GM18868 (cell line): Measurements from ENCODE around the gene MARF1.
"Not testable (repeated sequence)": the region's sequence is repeated elsewhere in the genome, so short reads cannot be mapped to it uniquely, and the experiment has no call there.

Experiments
- ATAC-seq: cut with Tn5 transposase; IDR thresholded peaks from one replicate; pipeline ENCODE4 v1.9.1; 2021; ENCODE audit warnings: mild to moderate bottlenecking, moderate library complexity; ENCODE audit not compliant: unreplicated experiment

The MARF1 gene, protein sequence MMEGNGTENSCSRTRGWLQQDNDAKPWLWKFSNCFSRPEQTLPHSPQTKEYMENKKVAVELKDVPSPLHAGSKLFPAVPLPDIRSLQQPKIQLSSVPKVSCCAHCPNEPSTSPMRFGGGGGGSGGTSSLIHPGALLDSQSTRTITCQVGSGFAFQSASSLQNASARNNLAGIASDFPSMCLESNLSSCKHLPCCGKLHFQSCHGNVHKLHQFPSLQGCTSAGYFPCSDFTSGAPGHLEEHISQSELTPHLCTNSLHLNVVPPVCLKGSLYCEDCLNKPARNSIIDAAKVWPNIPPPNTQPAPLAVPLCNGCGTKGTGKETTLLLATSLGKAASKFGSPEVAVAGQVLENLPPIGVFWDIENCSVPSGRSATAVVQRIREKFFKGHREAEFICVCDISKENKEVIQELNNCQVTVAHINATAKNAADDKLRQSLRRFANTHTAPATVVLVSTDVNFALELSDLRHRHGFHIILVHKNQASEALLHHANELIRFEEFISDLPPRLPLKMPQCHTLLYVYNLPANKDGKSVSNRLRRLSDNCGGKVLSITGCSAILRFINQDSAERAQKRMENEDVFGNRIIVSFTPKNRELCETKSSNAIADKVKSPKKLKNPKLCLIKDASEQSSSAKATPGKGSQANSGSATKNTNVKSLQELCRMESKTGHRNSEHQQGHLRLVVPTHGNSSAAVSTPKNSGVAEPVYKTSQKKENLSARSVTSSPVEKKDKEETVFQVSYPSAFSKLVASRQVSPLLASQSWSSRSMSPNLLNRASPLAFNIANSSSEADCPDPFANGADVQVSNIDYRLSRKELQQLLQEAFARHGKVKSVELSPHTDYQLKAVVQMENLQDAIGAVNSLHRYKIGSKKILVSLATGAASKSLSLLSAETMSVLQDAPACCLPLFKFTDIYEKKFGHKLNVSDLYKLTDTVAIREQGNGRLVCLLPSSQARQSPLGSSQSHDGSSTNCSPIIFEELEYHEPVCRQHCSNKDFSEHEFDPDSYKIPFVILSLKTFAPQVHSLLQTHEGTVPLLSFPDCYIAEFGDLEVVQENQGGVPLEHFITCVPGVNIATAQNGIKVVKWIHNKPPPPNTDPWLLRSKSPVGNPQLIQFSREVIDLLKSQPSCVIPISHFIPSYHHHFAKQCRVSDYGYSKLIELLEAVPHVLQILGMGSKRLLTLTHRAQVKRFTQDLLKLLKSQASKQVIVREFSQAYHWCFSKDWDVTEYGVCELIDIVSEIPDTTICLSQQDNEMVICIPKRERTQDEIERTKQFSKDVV (N-terminal part only)

DNA sequence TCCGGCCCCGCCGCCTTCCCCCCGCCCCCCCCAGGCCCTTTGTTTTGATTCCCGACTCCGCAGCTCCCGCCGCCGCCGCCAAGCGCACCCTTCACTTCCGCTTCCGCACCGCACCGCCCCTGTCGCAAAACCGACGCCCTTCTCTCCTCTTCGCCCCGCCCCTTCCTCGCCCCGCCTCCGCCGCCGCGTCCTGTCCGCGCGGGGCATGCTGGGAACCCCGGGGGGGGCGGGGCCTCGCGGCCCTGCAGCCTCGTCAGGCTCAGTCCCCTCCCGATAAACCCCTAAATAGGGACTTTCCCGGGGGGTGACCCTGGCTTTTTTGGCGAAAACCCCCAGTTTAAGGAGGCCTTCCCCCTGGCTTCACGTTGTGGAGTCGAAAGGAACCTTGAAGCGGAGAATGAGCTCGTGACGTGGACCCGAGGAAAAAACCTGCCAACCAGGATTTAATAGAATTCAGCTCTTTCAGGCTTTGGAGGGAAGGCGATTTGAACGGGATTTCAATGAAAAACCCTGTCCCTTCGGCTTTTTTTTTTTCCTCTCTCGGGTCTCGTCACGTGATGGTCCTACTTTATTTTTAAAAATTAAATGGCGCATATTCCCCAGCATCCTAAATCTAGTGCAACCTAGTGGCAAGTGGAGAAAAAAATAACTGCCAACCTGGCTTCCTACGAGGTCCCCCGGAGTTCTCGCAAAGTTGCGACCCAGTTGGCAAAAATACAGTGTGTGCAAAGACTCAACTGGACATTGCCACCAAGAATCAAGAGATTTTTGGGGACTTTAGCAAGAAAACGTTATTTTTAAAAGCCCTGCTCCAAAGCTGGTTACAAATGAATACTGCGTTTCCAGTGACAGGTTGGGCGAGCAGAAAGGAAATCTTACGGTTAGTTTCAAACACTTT, at the start of gene MARF1:
TSS of gene MARF1 (minus strand) at position 107 of the 898 bp plus-strand sequence. CDS start 3,921 bp downstream, outside the sequence.
- peak; percentile 39 for ATAC-seq

DNA sequence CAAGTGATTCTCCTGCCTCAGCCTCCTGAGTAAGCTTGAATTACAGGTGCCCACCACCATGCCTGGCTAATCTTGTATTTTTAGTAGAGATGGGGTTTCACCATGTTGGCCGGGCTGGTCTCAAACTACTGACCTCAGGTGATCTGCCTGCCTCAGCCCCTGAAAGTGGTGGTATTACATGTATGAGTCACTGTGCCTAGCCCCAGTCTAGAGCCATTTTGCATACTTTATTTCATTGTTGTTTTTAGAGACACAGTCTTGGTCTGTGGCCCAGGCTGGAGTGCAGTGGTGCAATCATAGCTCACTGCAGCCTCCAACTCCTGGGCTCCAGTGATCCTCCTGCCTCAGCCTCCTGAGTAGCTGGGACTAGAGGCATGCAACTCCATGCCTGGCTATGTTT, 49.6 kb upstream of the MARF1 start:
- ATAC-seq = not testable (repeated sequence)

DNA sequence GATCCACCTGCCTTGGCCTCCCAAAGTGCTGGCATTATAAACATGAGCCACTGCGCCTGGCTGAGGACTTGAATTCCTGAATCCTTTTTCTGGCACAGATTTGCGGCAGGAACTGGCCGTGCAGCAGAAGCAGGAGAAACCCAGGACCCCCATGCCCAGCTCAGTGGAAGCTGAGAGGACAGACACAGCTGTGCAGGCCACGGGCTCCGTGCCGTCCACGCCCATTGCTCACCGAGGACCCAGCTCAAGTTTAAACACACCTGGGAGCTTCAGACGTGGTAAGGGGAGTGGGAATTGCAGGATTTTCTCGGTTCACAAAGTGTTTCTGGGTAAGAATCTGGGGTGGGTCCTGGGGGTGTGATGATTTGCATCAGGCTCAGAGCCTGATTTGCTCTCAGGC, 48.1 kb upstream of the MARF1 start:
- no peak for ATAC-seq

DNA sequence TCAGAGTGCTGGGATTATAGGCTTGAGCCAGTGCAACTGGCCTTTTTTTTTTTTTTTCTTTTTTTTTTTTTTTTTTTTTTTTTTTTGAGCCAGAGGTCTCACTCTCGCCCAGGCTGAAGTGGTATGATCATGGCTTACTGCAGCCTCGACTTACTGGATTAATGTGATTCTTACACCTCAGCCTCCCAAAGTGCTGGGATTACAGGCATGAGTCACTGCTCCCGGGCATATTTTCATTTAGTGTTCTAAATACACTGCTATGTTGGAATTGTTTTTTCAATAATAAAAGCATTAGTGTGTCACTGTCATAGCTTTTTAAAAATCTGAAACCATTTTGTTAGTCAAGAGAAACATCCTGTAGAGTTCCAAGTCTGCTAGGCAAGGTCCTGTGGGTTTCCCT, 47.3 kb upstream of the MARF1 start:
- ATAC-seq = no peak

DNA sequence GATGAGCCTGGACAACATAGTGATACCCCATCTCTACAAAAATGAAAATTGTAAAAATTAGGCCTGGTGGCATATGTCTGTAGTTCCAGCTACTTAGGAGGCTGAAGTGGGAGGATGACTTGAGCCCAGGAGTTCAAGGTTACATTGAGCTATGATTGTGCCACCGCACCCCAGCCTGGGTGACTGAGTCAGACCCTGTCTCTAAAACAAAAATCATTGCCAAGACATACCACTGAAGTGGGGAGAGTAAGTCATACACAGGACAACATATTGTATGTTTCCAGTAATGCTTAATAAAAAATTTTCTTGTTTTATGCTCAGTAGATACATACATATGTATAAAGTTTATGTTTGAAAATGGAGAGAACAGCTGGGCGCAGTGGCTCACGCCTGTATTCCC, 46.3 kb upstream of the MARF1 start:
- ATAC-seq = no peak

DNA sequence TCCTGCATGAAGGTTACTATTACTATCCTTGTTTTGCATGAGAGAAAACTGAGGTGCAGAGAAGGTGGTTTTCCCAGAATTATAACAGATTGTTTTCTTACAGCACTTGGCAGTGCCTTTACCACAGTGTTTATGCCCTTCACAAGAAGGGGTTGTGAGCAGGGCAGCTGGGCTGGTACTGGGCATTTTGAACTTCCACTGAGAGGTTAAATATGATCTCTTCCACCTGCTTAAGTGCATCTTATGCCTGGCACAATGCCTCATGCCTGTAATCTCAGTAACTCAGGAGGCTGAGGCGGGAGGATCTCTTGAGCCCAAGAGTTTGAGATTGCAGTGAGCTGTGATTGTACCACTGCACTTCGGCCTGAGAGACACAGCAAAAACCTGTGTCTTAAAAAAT, 43.3 kb upstream of the MARF1 start:
- ATAC-seq = no peak

DNA sequence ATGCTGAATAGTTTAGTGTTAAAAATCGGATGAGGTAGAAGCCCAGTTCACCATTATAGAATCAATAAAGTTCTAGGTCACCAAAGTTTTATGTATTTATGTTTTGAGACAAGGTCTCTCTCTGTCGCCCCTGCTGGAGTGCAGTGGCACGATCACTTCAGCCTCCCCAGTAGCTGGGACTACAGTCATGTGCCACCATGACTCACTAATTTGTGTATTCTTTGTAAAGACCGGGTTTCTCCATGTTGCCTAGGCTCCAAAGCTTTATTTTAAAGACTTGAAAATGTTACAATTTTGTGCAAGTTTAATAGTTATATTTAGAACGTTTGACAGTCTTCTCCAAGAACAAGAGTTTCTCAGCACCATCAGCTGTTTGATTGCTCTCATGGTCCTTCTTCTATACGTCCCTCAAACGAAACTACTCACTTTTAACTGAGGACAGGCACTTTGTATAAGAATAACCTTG, 39.2 kb upstream of the MARF1 start:
- no peak for ATAC-seq

DNA sequence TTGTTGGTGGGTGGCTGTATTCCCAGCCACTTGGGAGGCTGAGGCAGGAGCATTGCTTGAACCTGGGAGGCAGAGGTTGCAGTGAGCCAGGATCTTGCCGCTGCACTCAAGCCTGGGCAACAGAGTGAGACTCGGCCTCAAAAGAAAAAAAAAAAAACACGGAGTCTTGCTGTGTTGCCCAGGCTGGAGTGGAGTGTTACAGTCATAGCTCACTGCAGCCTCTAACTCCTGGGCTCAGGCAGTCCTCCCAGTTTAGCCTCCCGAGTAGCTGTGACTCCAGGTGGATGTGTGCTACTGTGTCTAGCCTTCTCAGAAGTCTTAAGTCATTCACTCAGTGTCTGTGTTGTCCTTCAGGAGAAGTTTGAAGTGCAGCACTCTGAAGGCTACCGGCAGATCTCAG, 34.5 kb upstream of the MARF1 start:
- no peak for ATAC-seq

DNA sequence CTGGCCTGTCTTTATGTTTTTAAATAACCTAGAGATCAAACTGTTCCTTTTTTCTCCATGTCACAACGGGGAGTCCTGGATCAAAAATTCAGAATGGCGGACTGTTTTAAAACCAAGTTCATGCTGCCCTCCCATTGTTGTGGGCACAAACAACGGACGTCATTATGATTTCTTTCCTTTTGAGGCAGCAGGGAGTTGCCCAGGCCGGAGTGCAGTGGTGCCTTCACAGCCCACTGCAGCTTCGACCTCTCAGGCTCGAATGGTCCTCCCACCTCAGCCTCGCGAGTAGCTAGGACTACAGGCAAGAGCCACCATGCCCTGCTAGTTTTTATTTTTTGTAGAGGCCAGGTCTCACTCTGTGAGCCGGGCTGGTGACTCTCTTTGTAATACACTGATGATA, 33.6 kb upstream of the MARF1 start:
- ATAC-seq = no peak

DNA sequence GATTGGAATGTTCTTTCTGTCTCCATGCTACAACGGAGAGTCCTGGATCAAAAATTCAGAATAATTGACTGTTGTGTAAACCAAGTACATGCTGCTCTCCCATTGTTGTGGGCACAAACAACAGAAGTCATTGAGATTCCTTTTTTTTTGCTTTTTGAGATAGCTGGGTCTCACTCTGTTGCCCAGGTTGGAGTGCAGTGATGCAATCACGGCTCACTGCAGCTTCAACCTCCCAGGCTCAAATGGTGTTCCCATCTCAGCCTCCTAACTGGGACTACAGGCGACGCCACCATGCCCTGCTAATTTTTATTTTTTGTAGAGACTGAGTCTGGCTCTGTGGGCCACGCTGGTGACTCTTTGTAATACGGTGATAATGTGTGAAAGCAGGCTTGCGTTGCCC, 31.6 kb upstream of the MARF1 start:
- ATAC-seq = no peak

DNA sequence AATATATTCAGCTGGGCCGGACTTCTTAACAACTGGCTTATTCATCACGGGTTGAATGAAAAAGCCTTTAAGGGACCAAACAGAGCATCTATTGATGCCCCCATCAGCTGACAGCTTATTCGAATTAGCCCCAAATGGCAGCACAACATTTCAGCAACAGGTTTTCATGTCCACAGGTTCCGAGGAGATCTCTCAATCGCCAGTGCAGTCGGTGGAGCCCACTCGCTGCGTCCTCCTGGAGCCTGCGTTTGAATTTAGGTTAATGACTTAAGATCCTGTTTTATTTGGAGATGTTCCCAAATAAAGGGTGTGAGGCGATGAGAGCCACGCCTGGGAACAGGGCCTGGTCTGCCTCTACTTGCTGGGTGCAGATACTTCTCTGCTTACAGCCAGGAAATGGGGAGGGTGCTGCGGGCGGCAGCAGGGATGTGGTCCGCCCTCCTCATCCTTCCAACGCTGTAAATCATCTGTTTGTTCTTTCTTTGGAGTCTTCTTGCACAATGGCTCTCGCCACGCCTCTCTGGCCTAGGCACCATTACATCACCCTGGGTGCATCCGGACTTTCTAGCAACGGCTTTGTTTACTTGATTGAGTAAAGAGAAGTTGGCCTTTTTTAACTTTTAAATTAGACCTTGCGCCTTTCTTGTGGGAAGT, 29.7 kb upstream of the MARF1 start:
- ATAC-seq = no peak

DNA sequence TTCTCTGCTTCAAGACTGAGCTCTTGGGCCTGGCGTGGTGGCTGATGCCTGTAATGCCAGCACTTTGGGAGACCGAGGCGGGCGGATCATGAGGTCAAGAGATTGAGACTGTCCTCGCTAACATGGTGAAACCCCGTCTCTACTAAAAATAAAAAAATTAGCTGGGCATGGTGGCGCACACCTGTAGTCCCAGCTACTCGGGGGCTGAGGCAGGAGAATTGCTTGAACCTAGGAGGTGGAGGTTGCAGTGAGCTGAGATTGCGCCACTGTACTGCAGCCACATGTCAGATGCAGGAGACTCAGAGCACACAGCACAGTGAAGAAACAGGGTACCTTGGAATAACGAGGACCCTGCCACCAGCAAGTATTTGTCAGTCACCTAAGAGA, 29.2 kb upstream of the MARF1 start:
- ATAC-seq = not testable (repeated sequence)

DNA sequence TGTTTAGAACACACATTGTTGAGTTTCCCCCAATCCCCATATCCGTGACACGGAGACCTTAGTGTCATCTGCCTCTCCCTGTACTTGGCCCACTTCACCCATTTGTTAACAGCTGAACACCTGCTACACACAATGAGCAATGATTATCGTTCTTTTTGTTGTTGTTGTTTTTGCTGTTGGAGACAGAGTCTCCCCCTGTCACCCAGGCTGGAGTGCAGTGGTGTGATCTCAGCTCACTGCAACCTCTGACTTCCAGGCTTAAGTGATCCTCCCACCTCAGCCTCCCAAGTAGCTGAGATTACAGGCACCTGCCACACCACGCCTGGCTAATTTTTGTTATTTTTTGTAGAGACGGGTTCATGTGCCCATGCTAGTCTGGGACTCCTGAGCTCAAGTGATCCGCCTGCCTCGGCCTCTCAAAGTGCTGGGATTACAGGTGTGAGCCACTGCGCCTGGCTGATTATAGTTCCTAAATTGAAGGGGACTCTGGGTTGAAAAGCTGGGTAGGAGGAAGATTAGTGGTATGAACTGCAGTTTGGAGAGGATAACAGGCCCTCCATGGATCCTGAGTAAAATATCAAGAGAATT, 28.7 kb upstream of the MARF1 start:
- ATAC-seq = no peak

DNA sequence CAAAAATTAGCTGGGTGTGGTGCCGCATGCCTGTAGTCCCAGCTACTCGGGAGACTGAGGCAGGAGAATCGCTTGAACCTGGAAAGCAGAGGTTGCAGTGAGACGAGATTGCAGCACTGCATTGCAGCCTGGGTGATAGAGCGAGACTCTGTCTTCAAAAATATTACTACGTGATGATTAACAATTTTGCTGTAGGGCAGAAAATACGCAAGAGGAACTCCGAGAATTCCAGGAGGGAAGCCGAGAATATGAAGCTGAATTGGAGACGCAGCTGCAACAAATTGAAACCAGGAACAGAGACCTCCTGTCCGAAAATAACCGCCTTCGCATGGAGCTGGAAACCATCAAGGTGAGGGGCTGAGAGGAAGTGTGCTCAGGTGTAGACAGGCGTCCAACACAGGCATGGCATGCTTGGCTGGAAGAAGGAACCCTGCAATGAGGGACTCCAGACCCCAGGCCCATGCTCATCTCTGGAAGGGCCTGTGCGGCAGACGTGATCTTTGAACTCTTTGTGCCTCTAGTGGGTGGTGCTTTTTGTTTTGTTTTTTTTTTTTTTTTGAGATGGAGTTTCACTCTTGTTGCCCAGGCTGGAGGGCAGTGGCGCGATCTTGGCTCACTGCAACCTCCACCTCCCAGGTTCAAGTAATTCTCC, 24.3 kb upstream of the MARF1 start:
- ATAC-seq = no peak

DNA sequence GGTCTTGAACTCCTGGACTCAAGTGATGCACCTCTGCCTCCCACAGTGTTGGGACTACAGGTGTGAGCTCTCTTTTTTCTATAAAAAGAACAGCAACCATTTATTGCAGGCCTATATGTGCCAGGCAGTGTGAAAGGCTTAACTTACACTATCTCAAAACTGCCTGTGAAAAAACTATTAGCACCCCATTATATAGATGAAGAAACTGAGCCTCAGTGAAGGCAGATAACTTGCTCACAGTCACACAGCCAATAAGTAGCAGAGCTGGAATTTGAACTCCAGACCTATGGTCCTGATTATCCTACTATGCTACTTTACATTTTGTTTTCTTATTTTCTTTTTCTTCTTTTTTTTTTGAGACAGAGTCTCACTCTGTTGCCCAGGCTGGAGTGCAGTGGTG, 22.2 kb upstream of the MARF1 start:
- no peak for ATAC-seq

DNA sequence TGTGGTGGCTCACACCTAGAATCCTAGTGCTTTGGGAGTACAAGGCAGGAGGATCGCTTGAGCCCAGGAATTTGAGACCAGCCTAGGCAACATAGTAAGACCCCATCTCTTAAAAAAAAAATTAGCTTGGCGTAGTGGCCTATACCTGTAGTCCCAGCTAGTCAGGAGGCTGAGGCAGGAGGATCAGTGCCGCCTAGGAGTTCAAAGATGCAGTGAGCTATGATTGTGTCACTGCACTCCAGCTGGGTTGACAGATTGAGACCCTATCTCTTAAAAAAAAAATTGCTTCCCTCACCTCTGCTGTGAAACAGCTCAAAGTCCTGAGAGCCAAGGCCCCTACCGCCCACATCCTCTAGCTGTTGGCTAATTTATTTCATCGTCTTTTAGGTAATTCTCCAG, 17.2 kb upstream of the MARF1 start:
- no peak for ATAC-seq

DNA sequence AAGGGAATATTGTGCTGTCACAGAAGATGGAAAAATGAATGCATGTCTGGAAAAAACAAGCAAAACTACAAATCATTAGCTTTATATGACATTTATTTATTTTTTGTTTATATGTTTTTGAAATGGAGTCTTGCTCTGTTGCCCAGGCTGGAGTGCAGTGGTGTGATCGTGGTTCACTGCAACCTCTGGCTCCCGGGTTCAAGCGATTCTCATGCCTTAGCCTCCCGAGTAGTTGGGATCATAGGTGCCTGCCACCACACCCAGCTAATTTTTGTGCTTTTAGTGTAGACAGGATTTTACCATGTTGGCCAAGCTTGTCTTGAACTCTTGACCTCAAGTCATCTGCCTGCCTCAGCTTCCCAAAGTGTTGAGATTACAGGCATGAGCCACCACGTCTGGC, 15.6 kb upstream of the MARF1 start:
- ATAC-seq = no peak

DNA sequence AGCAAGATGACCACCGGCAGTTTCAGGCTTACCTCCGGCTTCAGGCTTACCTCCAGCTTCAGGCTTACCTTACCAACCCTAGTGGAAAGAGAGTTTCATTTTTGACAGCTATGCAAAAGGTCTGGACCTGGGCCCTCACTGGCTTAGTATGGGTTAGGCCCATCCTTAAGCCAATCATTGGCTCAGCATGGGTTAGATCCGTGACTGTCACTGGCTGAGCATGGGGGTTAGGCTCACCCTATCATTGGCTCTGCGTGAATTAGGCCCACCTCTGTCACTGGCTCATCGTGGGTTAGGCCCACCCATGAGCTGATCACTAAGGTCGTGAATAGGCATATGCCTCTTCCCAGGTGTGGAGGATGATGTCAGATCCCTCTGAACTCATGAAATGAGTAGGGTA, 15.2 kb upstream of the MARF1 start:
- ATAC-seq = no peak

DNA sequence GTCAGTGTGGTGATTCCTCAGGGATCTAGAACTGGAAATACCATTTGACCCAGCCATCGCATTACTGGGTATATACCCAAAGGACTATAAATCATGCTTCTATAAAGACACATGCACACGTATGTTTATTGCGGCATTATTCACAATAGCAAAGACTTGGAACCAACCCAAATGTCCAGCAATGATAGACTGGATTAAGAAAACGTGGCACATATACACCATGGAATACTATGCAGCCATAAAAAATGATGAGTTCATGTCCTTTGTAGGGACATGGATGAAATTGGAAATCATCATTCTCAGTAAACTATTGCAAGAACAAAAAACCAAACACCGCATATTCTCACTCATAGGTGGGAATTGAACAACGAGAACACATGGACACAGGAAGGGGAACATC, 12.6 kb upstream of the MARF1 start:
- not testable (repeated sequence) for ATAC-seq
